Measurements from ENCODE around the gene ADGRG3.

- TF ChIP-seq CTCF (IDR thresholded peaks at IDR 0.05 in 4 of 5, conservative IDR thresholded peaks at IDR 0.05 in 1 of 5) = no peak
- TF ChIP-seq POLR2A (IDR thresholded peaks at IDR 0.05) = no peak
Measured at GRCh38 chr16:57623251-57624043, 44.7 kb upstream of the ADGRG3 start.

All from gastrocnemius medialis (tissue), 4 donors.